GF-D8 (cell line): ENCODE measurements around the gene NFIX.

Source experiments
- DNase-seq: peaks from one replicate; lab custom pipeline; 2025; lab: John Stamatoyannopoulos, UW

NFIX gene

DNA sequence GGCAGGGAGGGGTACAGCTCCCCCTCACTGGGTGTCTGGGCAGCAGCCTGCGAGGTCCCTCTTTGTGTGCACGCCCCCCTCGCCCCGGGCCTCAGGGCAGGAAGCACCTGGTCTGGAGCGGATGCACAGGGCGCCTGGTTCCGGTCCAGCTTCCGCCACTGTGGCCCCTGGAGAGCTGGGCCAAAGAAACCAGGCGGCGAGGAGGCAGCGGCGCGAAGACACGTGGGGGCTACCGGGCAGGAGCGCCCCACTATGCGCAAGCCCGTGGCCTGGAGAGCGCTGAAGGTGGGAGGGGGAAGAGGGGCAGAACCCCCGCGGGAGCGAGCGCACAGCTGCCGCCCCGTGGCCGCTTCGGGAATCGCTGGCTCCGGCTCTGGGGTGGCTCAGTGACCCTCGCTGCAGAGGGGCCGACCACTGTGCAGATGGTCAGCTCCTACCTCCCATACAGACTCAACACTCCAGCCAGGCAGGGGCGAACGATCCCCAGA is 109.1 kb downstream of the NFIX start:
- DNase-seq: peak; percentile 97

DNA sequence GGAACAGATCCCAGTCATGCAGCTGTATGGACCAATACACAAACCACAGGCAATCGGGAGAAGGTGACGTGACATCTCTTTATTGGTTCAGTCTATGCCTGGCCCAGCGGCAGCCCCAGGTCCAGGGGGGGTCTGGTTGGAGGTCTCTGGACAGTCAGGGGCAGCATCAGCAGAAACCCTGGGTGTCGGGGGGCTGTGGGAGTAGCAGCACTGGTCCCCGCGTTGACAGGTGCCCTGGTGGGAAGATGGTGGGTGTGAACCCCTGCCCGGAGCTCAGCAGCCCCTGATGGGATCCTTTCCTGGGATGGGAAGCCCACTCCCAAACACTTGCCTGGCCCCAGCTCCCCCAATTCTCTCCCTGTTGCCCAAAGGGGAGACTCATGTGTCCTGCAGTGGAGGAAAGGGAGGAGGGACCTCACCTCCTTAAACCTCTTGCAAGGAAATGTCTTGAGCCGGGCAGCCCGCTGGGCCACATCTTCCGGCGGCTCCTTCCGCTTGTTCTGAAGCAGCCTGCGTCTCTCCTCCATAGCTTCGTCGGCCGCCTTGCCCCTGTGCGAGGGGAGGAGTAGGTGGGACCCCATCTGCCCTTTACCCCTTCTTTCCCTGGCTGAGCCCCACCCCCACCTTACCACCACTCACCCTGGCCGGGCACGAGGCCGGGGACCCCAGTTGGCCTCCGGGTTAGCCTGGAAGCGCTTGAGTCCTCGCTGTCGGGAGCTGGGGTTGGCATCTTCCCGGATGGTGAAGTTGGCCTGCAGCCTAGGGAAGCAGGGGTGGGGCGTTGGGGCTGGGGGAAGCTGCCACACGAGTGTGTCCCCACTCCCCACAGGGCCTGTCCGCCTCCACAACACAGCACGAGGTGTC is 109.8 kb downstream of the NFIX start:
- peak; percentile 52 for DNase-seq

DNA sequence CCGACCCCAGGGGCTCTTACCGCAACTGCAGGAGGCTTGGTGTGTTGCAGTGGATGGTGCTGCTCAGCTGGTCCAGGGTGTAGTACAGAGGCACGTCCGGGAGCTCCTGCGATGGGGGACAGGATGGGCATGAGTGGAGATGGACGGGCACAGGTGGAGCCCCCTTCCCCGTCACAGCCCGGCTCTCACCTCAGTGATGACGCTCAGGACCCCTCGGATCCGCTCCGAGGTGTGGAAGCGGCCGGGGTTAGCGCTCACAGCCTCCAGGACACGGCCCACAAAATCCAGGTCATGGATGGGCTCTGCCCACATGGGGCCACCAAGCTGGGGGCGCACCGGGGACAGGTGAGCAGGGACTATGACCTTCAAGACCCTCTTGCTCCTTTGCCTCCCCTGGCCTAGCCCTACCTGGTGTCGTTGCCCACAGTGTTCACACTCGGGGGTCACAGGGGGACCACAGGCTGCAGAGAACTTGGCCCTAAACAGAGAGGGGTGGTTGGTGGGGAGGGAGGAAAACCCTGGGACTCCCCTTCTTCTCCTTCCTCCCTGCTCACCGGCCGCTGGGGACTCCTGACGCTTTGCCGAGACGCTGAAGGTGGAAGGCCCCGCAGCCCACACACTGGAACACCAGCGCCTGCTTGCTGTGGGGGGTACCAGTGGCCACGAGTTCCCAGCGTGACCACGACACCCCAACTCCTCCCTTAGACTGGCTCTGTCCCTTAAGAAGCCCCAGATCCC is 114.3 kb downstream of the NFIX start:
- no peak for DNase-seq

DNA sequence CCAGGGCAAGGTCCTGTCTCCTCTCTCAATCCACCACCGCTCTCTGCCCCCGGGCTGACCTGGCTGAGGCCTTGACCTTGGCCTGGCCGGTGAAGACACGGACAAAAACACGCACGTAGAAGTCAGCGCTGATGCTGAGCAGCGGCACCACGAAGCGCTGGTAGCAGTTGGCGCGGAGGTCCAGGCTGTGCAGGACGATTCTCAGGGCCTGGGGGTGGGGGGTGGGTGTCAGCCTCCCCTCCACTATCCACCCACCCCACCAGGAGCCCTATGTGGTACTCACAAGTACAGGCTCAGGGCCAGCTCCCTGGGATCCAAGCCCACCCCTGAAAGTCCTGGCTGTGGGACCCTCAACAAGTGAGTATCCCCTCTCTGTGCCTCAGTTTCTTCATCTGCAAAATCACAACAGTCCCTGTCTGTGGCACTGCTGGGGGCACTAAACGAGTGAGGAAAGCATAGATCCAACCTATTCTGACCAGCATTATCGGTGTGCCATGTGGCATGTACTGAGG is 114.9 kb downstream of the NFIX start:
- no peak for DNase-seq

DNA sequence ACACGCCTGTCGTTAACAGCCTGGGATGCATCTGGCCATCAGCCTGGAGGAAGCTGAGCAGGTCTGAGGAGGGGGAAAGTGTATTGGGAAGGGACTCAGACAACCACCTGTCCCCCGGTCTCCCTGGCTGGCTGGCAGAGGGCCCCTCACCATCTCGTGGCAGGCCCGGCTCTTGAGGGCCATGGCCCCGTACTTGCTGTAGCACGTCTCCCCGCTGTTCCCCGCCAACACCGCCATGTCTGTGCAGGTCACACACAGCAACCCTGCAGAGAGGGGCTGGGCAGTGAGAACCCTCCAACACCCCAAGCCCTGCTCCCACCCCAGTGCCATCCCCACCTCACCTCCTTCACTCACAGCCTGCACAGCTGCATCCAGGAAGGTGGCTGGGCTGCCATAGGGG is 117.3 kb downstream of the NFIX start:
- no peak for DNase-seq

DNA sequence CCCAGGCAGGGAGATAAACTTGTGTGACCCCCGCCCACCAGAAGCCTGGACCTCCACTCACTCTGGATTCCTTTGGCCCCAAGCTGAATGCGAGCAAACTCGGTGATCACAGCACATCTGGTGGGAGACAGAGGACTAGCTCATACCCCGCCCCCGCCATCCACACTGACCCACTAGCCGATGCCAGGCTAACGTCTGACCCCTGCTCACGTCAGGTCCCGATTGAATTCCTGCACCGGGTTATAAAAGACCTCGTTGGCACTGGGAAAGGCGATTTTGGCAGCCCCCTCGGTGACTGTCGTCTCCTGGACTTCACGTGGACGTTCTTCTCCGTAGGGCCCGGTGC is 120.6 kb downstream of the NFIX start:
- no peak for DNase-seq

DNA sequence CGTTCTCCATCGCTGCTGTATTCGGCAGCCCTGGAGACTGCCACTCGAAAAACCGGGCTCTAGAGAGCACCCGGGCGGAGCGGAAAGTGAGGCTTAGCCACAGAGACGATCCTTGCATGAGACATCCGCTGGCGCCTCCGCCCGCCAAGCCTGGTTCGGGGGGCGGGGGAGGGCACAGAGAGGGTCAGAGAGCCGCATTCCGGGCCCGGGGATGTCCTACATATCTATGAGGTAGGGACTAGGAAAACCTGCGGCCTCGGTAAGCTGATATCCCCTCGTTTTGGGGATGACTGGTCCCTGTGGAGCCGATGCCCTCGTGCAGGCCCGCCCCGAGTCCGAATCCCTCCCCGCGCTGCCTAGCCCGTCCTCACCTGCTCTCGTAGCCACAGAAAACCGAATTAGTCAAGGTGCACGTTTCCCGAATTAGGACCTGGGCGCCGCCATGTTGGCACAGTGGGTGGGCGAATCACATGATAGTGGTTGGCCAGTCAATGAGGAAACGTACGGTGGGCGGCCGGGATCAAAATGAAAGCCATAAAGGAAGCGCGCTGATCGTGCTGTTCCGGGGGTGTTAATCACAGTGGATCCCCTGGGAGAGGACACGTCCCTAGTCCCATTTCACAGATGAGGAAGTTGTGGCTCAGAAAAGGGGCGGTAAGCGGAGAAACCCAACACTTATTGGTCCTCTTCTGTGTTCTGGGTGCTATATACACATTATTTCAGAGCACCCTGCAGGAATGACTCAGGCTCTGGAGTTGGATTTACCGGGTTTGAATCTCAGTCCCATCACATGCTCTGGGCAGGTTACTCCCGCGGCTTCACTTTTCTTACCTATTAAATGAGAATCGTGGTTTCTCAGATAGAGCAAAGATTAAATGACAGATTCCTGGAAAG is 121.3 kb downstream of the NFIX start, which contains the start of gene TRMT1:
Gene TRMT1, minus strand, starts transcription at position 459 of the 894 bp plus-strand sequence. Its CDS starts 341 bp downstream, at position 118.
- DNase-seq: peak; percentile 84

DNA sequence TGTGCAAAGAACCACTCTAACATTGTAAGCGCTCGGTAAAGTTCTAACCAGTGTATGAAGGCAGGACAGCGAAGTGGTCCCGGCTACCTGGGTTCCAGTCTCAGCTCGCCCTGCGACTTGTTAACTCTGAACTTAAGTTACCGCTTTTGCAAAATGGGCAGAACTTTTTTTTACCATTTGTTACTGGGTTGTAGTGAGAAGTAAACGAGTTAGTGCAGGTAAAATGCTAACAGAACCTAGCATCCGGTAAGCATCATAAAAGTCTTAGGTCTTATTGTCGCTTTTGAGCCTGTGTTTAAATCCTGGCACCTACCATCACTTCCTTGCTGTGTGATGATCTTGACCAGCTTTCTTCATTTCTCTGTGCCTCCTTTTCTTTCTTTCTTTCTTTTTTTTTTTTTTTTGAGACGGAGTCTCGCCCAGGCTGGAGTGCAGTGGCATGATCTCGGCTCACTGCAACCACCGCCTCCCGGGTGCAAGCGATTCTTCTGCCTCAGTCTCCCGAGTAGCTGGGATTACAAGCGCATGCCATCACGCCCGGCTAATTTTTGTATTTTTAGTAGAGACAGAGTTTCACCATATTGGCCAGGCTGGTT is 122.0 kb downstream of the NFIX start:
- no peak for DNase-seq

DNA sequence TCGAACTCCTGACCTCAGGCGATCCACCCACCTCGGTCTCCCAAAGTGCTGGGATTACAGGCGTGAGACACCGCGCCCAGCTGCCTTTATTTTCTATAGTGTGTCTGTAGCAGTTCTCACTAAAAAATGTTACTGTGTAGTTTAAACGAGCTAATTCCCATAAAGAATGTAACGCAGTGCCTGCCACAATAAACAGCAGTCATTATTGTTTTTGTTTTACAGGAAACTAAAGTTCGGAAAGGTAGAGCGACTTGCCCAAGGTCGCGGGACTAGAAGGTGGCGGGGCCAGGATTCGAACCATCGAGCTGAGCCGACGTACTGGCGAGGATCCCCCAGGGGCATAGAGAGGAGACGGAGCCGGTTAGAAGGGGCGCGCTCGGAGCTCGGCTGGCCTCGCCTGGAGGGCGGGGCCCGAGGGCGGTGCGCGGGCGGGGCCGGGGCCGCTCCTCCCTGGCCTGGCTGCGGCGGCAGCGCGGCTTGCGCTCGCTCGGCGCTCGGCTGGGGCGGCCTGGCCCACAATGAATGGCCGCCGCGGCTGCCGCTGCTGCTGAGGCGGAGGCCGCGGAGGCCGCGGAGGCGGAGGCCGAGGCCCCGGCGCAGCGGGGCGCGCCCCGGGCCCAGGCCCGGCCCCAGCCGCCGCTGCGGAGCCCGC is 122.6 kb downstream of the NFIX start, which contains the start of gene NACC1:
Gene NACC1, plus strand, starts transcription at position 493 of the 652 bp plus-strand sequence. CDS start 16,944 bp downstream, outside the sequence.
- DNase-seq: peak; percentile 80

DNA sequence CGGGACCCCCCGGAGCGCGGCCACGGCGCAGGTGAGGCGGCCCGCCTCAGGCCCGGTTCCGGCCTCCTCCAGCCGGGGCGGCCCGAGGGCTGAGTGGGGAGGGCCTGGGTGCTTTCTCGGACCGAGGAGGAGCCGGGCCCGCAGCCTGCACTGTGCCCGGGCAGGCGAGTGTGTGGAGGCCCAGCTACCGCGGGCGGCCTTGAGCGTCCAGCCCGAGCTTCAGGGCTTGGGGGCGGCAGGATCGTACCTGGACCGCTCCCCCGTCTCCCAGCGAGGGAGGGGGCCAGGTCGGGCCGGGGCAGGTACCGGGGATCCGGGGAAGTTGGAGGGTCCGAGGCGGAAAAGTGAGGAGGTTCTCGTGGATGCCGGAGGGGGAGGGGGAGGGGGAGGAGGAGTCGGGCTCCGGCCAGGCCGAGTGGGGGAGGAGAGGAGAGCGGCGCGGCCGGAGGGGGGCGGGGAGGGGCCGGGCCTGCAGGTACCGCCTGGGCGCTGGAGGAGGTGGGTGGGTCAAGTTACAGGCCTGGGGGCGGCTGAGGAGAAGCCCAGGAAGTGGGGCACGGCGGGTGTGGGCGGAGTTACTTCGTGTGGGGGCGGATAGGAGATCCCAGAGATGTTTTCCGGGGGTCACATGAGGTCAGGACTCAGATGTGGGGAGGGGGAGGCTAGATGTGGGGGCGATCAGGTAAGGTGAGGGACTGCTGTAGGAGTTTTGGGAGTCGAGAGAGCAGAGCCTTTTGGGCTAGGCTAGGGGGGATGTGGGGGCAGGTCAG is 123.3 kb downstream of the NFIX start:
- peak; percentile 29 for DNase-seq

DNA sequence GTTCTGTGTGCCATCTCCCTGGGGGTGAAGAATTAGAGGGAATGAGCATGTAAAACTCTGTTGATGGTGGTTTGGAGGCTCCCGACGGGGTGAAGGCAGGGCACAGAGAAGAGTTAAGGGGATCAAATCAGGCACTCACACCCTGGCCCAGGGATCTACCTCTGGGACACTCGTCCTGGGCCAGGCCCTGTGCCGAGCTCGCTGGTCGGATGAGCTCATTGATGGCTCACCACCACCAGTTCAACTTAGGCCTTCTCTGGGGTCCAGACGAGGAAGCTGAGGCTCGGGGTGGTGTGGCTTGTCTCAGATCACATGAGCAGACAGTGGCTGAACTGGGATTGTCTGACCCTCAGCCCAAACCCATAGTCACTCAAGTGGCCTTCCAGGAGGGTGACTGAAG is 124.4 kb downstream of the NFIX start:
- no peak for DNase-seq

DNA sequence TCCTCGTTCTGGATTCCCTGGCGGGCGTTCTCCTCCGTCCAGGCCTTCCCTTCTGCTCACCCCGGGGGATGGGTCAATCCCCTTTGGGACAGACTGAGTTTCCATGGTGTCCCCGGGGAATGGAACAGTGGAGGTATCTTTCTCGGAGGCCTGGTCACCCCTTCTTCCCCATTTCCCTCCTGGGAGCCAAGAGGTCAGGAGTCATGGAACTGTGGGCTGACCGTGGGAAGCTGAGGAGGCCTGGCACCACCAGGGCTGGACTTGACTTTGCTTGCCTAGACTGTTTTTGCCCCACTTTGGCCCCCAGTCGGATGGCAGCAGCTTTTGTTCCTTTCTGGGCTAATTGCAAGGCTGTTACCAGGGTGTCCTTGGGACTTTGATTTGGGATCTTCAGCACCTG is 124.8 kb downstream of the NFIX start:
- no peak for DNase-seq

DNA sequence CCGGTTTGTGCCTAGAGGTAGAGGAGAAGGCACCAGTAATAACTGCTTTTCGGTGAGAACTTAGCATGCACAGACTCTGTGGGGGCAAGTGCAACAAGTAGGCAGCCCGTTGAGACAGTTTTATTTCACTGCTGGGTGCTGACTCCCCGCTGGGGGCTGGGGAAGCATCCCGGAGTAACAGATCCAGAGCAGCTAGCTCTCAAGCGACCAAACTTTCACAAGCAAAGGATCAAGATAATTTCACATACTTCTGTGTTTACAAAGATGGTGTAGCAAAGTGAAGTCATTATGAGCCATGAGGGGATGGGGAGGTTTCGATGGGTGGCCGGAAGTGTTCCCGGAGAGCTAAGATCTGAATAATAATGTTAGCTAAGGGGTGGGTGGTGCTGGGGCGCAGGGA is 125.5 kb downstream of the NFIX start:
- DNase-seq: no peak

DNA sequence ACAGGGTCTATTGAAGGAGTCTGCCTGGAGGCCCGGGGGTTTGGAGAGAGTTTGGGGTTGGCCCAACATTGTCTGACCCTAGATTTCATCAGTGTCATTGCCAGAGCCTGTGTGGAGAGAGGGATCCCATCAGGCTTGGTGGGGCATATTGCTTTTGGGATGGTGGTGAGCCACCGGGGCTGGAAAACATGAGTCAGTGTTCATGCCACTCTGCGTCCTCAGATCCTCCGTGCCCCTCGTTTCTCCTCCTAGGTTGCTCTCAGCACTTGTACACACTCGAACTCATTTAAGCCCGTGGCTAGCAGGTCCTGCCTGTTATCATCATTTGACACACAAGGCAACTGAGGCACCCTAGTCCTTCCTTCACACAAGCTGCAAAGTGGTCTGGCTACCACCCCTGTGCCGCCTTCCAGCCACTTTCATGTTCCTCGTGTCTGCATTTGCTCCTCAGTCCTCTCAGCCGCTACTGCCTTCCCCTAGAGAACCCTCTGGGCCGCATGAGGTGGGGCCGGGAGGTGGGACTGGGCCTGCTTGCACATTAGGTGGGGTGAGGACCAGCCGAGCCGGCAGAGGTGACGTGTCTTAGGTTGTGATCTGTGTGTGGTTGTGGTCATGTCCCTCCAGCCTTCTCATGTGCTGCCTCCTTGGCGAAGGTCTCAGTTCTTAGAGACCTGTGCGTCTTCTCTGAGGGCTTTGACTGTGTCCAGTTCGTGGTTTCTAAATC is 126.4 kb downstream of the NFIX start:
- DNase-seq: no peak

DNA sequence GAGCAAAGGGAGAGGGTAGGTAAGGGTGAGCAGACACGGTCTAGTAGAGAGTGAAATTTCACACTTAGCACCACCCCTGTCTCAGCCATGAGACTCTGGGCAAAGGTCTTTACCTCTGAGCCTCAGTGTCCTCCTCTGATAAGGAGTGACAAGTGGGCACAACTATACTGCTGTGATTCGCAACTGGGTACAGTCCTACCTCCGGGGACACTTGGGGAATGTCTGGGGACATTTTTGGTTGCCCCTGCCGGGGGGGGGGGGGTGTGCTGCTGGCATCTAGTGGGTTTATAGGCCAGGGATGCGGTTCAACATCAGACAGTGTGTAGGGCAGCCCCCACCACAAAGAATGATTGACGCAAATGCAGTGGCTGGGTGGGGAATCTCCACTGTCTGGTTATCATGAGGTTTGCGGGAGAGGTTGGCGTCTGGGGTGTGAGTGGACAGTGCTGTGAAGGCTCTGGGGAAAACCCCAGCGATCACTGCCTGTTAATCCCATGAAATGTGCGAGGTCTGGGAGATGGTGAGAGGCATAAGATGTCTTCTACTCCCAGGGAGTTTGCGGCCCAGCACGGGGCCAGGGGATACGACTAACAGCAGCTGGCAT is 127.1 kb downstream of the NFIX start:
- no peak for DNase-seq

DNA sequence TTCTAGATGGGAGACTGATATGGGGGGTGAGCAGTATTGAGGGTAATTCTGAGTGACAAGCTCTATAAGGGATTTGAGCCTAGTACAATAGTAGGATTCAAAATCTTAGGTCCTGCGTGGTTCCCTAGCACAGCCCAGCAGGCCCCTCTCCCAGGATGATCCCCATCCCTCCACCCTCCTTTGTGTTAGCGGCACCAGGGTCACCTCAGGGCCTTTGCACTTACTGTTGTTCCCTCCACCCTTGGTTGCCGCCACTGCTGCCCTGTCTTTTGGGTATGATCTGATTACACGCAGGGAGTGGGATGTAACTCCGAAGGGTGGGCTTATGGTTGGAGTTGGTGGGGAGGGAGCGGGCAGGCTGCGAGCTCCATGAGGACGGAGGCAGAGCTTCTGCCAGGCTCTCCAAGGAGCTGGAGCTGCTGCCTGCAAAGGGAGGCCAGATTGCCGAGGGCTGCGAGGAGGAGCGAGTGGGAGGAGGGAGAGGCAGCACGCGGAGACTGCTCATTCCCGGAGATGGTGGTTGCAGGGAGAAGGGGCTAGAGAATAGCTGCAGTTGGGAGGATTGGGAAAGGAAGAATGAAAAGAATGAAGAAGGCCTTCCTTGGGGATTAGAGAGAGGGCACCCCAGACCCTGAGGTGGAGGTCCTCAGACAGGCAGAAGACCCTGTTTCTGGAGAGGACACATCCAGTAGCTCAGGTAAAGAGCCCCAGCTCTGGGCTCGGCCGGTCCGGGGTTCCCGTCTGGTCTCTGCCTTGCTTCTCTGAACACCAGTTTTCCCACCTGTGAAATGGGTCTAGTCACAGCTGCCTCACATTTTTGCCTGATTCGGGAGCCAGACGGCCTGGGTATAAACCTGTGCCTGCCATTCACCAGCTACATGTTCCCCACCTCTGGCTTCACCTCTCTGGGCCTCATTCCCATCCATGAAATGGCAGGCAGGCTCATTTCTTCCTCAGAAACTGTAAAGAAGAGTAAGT is 128.0 kb downstream of the NFIX start:
- no peak for DNase-seq

DNA sequence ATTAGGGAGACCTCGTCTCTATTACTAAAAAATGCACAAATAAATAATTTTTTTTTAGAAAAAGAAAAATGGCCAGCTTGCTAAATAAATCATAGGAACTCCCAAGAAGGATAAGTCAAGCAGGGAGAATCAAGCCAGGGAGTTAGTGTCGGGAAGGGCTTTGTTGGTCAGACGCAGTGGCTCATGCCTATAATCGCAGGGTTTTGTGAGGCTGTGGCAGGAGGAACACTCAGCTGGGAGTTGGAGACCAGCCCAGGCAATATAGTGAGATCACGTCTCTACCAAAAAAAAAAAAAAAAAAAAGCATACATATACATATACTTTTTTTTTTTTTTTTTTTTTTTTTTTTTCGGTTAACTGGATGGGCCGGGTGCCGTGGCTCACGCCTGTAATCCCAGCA is 131.8 kb downstream of the NFIX start:
- DNase-seq: no peak
